ENCODE measurements around the gene LRBA.
"Not testable (repeated sequence)": the region's sequence is repeated elsewhere in the genome, so short reads cannot be mapped to it uniquely, and the experiment has no call there.

The LRBA gene

DNA sequence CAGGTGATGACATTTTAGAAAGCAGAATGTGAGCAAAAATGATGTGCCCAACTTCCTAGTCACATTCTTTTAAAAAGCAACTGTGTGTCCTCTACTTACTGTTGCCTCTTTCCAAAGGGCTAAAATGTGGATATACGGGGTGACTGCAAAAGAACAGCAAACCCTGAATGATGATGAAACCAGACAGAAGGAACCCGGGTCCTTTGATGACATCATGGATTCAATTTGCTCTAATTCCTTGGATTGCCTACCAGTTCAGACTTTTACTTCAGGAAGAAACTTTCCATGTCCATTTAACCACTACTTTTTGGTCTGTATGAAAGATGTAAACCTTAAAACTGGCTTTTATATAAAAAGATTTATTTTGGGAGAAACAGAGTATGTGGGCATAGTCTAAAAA lies 624.0 kb downstream of the LRBA start:
- H3K36me3 ChIP-seq = no peaks in the 10 kb centered on the region
- H3K4me3 ChIP-seq = no peak overlapping the region
- no peaks in the 10 kb centered on the region for H3K27me3 ChIP-seq
- no peak for TF ChIP-seq Cebpa-rat (IDR thresholded peaks at IDR 0.05)
- H3K9me3 ChIP-seq = peaks cover 9% of the 10 kb centered on the region; the same call in 1 of the 2 replicates
- no peak overlapping the region for H3K27ac ChIP-seq
- no peaks in the 10 kb centered on the region for H4K20me1 ChIP-seq
- no peak overlapping the region for H3K9ac ChIP-seq
- no peak overlapping the region for H3K4me2 ChIP-seq
- peaks cover under 1% of the 10 kb centered on the region for H3K4me1 ChIP-seq

DNA sequence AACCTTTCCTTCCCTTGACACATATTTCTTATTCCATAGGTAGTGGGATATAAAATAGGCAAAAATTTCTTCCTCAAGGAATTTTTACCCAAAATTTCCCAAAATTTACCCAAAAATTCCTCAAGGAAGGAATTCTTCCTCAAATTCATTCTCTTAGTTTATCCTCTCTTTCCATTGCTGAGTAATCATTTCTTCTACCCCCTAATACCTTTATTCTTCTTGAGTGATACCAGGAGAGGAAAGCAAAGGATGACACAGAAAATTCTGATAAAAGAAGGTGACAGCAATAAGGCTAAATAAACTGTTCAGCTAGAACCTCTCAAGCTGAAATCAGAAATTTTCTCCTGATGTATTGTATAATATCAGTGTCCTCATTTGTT lies 624.6 kb downstream of the LRBA start:
- Histone ChIP-seq H3K4me2 (no peak overlapping the region), H3K27ac (no peak overlapping the region), H3K4me1 (peaks cover 6% of the 10 kb centered on the region), H3K9me3 (peaks cover 9% of the 10 kb centered on the region; the same call in 1 of the 2 replicates), H3K27me3 (no peaks in the 10 kb centered on the region), H3K36me3 (no peaks in the 10 kb centered on the region), H3K9ac (no peak overlapping the region), H4K20me1 (no peaks in the 10 kb centered on the region), H3K4me3 (no peak overlapping the region)
- no peak for TF ChIP-seq Cebpa-rat (IDR thresholded peaks at IDR 0.05)

GRCh38 chr4:150389896-150390530 lies 625.1 kb downstream of the LRBA start:
- no peak for TF ChIP-seq Cebpa-rat (IDR thresholded peaks at IDR 0.05)

DNA sequence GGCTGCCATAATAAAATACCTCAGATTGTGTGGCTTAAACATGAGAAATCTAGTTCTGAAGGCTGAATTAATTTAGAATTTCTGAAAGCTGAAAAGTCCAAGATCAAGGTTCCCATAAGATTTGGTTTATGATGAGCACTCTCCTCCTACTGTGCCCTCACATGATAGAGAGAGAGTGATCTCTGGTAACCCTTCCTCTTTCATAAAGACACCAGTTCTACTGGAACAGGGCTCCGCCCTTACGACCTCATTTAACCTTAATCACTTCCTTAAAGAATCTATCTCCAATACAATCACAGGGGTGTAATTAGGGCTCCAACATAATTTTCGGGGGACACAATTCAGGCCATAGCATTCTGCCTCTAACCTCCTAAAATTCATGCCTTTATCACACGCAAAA lies 627.1 kb downstream of the LRBA start:
- peaks cover 10% of the 10 kb centered on the region for H3K4me1 ChIP-seq
- peaks cover 9% of the 10 kb centered on the region; the same call in 1 of the 2 replicates for H3K9me3 ChIP-seq
- no peak overlapping the region for H3K4me2 ChIP-seq
- H3K36me3 ChIP-seq = no peaks in the 10 kb centered on the region
- no peak overlapping the region for H3K4me3 ChIP-seq
- no peak for TF ChIP-seq Cebpa-rat (IDR thresholded peaks at IDR 0.05)
- no peaks in the 10 kb centered on the region for H4K20me1 ChIP-seq
- no peaks in the 10 kb centered on the region for H3K27me3 ChIP-seq
- H3K9ac ChIP-seq = no peak overlapping the region
- no peak overlapping the region for H3K27ac ChIP-seq

More at GRCh38 chr4:150389896-150390530, 625.1 kb downstream of the LRBA start:
- Histone ChIP-seq H3K27me3 (no peaks in the 10 kb centered on the region), H3K9ac (no peak overlapping the region), H3K4me3 (no peak overlapping the region), H3K27ac (no peak overlapping the region), H4K20me1 (no peaks in the 10 kb centered on the region), H3K4me2 (no peak overlapping the region), H3K36me3 (no peaks in the 10 kb centered on the region), H3K4me1 (peaks cover 10% of the 10 kb centered on the region), H3K9me3 (peaks cover 9% of the 10 kb centered on the region; the same call in 1 of the 2 replicates)

GRCh38 chr4:150386415-150386814 lies 628.7 kb downstream of the LRBA start:
- peaks cover 10% of the 10 kb centered on the region for H3K4me1 ChIP-seq
- H3K4me3 ChIP-seq, H3K4me2 ChIP-seq, H3K9ac ChIP-seq, H3K36me3 ChIP-seq, H4K20me1 ChIP-seq, H3K27ac ChIP-seq, H3K9me3 ChIP-seq, H3K27me3 ChIP-seq: not testable (repeated sequence)

DNA sequence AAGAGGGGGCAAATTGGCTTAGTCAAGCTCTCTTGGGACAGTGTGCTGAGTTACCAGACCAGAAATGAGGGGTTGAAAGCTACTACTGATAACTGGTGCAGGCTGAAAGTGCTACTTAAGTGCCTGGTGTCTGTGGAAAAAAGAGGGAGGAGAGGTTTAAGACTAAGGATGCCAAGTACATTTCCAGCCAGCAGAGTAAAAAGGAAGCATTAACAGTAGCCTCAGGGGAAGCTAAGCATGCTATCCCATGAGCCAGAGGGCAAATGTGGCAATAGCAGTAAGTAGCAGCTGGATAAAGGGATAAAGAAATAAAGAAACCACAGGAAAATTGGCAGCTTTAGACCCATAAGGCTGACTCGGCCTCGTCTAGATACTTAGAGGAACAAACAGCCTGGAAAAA lies 629.5 kb downstream of the LRBA start:
- H3K4me2 ChIP-seq = peak overlapping the region; percentile 49
- no peaks in the 10 kb centered on the region for H3K36me3 ChIP-seq
- no peak overlapping the region; the same call in 1 of the 2 replicates for H3K9ac ChIP-seq
- H3K9me3 ChIP-seq = no peaks in the 10 kb centered on the region; the same call in 1 of the 2 replicates
- no peak for TF ChIP-seq Cebpa-rat (IDR thresholded peaks at IDR 0.05)
- no peak overlapping the region for H3K4me3 ChIP-seq
- H3K4me1 ChIP-seq = peaks cover 10% of the 10 kb centered on the region
- no peak overlapping the region for H3K27ac ChIP-seq
- no peaks in the 10 kb centered on the region for H3K27me3 ChIP-seq
- H4K20me1 ChIP-seq = no peaks in the 10 kb centered on the region

DNA sequence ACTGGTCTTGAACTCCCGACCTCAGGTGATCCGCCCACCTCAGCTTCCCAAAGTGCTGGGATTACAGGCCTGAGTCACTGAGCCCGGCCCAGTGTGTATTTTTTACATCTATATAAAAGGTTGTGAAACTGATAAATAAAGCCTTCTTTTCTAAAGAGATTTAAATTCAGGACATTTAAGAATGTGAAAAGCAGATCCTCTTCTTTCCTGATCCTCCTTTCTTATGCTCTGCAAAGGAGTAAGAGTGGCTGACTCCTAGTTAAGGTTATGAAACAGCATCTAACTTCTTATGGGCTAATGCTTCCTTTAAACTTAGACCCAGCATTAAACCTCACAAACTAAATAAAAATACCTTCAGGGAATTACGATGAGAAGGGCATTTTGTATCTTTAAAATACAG lies 630.8 kb downstream of the LRBA start:
- TF ChIP-seq Cebpa-rat (IDR thresholded peaks at IDR 0.05) = no peak
- Histone ChIP-seq H3K4me1 (peaks cover 10% of the 10 kb centered on the region), H3K9ac (no peak overlapping the region), H4K20me1 (no peaks in the 10 kb centered on the region), H3K4me2 (no peak overlapping the region), H3K27ac (no peak overlapping the region), H3K9me3 (no peaks in the 10 kb centered on the region; the same call in 1 of the 2 replicates), H3K27me3 (no peaks in the 10 kb centered on the region), H3K4me3 (no peak overlapping the region), H3K36me3 (no peaks in the 10 kb centered on the region)

GRCh38 chr4:150382028-150382427 lies 633.1 kb downstream of the LRBA start:
- H3K4me2 ChIP-seq = no peak overlapping the region
- H4K20me1 ChIP-seq = no peaks in the 10 kb centered on the region
- no peaks in the 10 kb centered on the region for H3K27me3 ChIP-seq
- no peaks in the 10 kb centered on the region for H3K36me3 ChIP-seq
- H3K9ac ChIP-seq = no peak overlapping the region
- H3K9me3 ChIP-seq = no peaks in the 10 kb centered on the region; the same call in 1 of the 2 replicates
- TF ChIP-seq Cebpa-rat (IDR thresholded peaks at IDR 0.05) = no peak
- H3K27ac ChIP-seq = no peak overlapping the region
- H3K4me3 ChIP-seq = no peak overlapping the region
- H3K4me1 ChIP-seq = peaks cover 10% of the 10 kb centered on the region

DNA sequence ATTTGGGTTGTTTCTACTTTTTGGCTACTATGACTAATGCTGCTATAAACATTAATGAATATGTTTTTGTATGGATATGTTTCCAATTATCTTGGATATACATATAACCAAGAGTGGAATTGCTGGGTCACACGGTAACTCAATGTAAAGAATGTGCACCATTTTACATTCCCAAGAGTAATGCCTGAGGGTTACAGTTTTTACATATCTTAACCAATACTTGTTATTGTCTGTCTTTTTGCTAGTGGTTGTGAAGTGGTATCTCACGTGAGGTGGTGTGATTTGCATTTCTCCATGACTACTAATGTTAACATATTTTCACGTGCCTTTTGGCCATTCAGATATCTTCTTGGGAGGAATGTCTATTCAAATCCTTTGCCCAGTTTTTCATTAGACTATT lies 633.5 kb downstream of the LRBA start:
- Histone ChIP-seq H3K27ac (no peak overlapping the region), H3K9me3 (no peaks in the 10 kb centered on the region; the same call in 1 of the 2 replicates), H3K4me1 (peaks cover 10% of the 10 kb centered on the region), H3K27me3 (no peaks in the 10 kb centered on the region), H4K20me1 (no peaks in the 10 kb centered on the region), H3K4me3 (no peak overlapping the region), H3K9ac (no peak overlapping the region), H3K4me2 (no peak overlapping the region), H3K36me3 (no peaks in the 10 kb centered on the region)
- TF ChIP-seq Cebpa-rat (IDR thresholded peaks at IDR 0.05) = no peak

DNA sequence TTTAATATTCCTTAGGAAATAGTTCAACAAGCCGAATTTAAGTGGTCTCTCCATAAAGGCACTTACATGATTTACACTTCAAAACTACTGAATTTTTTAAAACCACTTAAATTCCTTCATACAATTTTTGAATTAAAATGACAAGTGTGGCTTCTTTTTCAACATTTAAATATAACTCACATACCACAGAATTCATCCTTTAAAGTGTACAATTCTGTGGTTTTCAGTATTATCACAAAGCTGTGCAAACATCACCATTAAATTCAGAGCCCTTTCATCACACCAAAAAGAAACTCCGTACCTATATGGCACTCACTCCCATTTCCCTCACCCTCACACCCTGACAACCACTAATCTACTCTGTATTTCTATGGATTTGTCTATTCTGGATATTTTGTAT lies 634.0 kb downstream of the LRBA start:
- Histone ChIP-seq H3K9me3 (no peaks in the 10 kb centered on the region), H3K27ac (no peak overlapping the region), H3K27me3 (no peaks in the 10 kb centered on the region), H3K4me3 (no peak overlapping the region), H3K9ac (no peak overlapping the region), H4K20me1 (no peaks in the 10 kb centered on the region), H3K36me3 (no peaks in the 10 kb centered on the region), H3K4me2 (no peak overlapping the region), H3K4me1 (peaks cover 9% of the 10 kb centered on the region)
- TF ChIP-seq Cebpa-rat (IDR thresholded peaks at IDR 0.05) = no peak

DNA sequence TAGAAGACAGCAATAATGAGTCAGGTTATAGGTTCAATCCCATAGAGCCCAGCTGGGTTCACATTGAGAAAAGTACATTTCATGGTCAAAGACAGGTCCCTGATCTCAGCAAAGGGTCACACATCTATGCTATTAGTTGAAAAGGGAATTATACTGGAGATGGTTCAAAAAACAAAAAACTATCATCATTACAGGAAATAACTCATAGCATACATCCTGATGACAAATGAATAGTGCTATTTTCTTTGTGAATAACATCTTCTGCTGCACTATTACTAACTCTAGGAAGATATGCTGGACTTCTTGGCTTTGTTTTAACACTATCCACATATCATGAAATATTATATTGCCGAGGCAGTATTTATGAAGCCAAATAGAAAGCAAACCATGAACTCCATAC lies 635.6 kb downstream of the LRBA start:
- Histone ChIP-seq H4K20me1 (no peaks in the 10 kb centered on the region), H3K36me3 (no peaks in the 10 kb centered on the region), H3K4me1 (no peaks in the 10 kb centered on the region), H3K9ac (no peak overlapping the region), H3K4me2 (no peak overlapping the region), H3K27me3 (no peaks in the 10 kb centered on the region), H3K27ac (no peak overlapping the region), H3K9me3 (no peaks in the 10 kb centered on the region), H3K4me3 (no peak overlapping the region)
- no peak for TF ChIP-seq Cebpa-rat (IDR thresholded peaks at IDR 0.05)
